PC-3 (cell line): Measurements from ENCODE around the gene OR10J1. TPM values are rescaled to one million over a fixed set of nuclear protein-coding genes. Genes with fewer than 3 reads are reported as not detected.

ENCODE experiments used
- ATAC-seq: fragments of 200-7000 bp; cut with Tn5 transposase; 2 replicates; pipeline ENCODE4 v1.9.1; 2020; ENCODE audit warnings: mild to moderate bottlenecking, moderate library complexity
- BruUV-seq: library from RNA; stranded (reverse); fragments of 400-500 nt; replicated peaks from 2 replicates; lab custom pipeline; 2021; lab: Mats Ljungman, UMichigan
- CTCF ChIA-PET: fragments of 300-600 bp; sonication (Branson Sonifier 250); formaldehyde crosslinking; loops from one replicate; lab custom pipeline; 2022; ENCODE audit warnings: antibody characterized with exemption; lab: Charles Lee
- POLR2A ChIA-PET: fragments of 300-600 bp; sonication (Branson Sonifier 250); formaldehyde crosslinking; loops from one replicate; lab custom pipeline; 2022; ENCODE audit warnings: antibody characterized with exemption; ENCODE audit not compliant: unreplicated experiment; lab: Charles Lee
- DNase-seq: peaks from one replicate; pipeline ENCODE4 v3.0.0-alpha.2; 2015
- H2AFZ ChIP-seq: fragments of 300-600 bp; sonication (generic); 2 replicates; pipeline ENCODE4 v1.6.0; 2016; ENCODE audit warnings: antibody characterized with exemption, low read length
- H3F3A ChIP-seq: fragments of 300-600 bp; sonication (generic); one replicate; pipeline ENCODE4 v1.6.0; 2017; ENCODE audit warnings: antibody characterized with exemption, low read length, control low read depth, mild to moderate bottlenecking; ENCODE audit not compliant: unreplicated experiment
- H3K27ac ChIP-seq: fragments of 300-600 bp; sonication (generic); 2 replicates; pipeline ENCODE4 v1.5.1; 2016; ENCODE audit warnings: mild to moderate bottlenecking, low read length
- H3K27me3 ChIP-seq: fragments of 300-600 bp; sonication (generic); 2 replicates; pipeline ENCODE4 v1.6.1; 2016; ENCODE audit warnings: low read length, mixed read lengths
- H3K36me3 ChIP-seq: fragments of 300-600 bp; sonication (generic); 2 replicates; pipeline ENCODE4 v1.6.1; 2016; ENCODE audit warnings: low read depth, mixed run types, low read length, mixed read lengths
- H3K4me1 ChIP-seq: fragments of 300-600 bp; sonication (generic); 2 replicates; pipeline ENCODE4 v1.5.1; 2016; ENCODE audit warnings: low read length; ENCODE audit not compliant: insufficient read depth
- H3K4me2 ChIP-seq: fragments of 300-600 bp; sonication (generic); 2 replicates; pipeline ENCODE4 v1.6.0; 2016; ENCODE audit warnings: low read length
- H3K4me3 ChIP-seq: fragments of 300-600 bp; sonication (generic); 2 replicates; pipeline ENCODE4 v1.5.1; 2016; ENCODE audit warnings: mild to moderate bottlenecking, low read length, mixed read lengths
- H3K79me2 ChIP-seq: fragments of 300-600 bp; sonication (generic); 2 replicates; pipeline ENCODE4 v1.6.1; 2017; ENCODE audit warnings: low read length, mixed read lengths
- H3K9ac ChIP-seq: fragments of 300-600 bp; sonication (generic); 2 replicates; pipeline ENCODE4 v1.6.0; 2016; ENCODE audit warnings: mild to moderate bottlenecking, low read length
- H3K9me2 ChIP-seq: fragments of 300-600 bp; sonication (generic); replicated peaks from 2 replicates; pipeline ENCODE4 v1.6.1; 2016; ENCODE audit warnings: mixed run types, low read length, mixed read lengths
- H3K9me3 ChIP-seq: fragments of 300-600 bp; sonication (generic); 2 replicates; pipeline ENCODE4 v1.6.1; 2016; ENCODE audit warnings: low read length, mixed read lengths
- H4K20me1 ChIP-seq: fragments of 300-600 bp; sonication (generic); 2 replicates; pipeline ENCODE4 v1.6.1; 2016; ENCODE audit warnings: low read length, mixed read lengths
- EZH2 ChIP-seq: fragments of 300-600 bp; sonication (generic); IDR thresholded peaks from one replicate; pipeline ENCODE4 v1.6.1; 2017; ENCODE audit warnings: antibody characterized with exemption, mild to moderate bottlenecking, low read length; ENCODE audit not compliant: unreplicated experiment
- EZH2phosphoT487 ChIP-seq: fragments of 300-600 bp; sonication (generic); IDR thresholded peaks from 2 replicates; pipeline ENCODE4 v1.6.1; 2018; ENCODE audit warnings: mild to moderate bottlenecking, antibody characterized with exemption, low read length, borderline replicate concordance
- intact Hi-C: fragments of 100-400 bp; cut with micrococcal nuclease; formaldehyde crosslinking; loops from 2 replicates; pipeline ENCODE4 v1.9.0; 2023
- total RNA-seq: library from RNA; depleted of rRNA; stranded (reverse); fragments of >200 nt; gene quantifications from 2 replicates; pipeline ENCODE4 v1.2.3, GENCODE V29; 2014
- TF ChIP-seq, protein P1 (sequence below): fragments of 300-600 bp; sonication (generic); conservative IDR thresholded peaks from 2 replicates; pipeline ENCODE4 v1.5.1; 2017; ENCODE audit warnings: antibody characterized with exemption, low read depth, mild to moderate bottlenecking, low read length

OR10J1 gene
- total RNA-seq, 1 experiment from 2014 or later: not detected

- H3K36me3 ChIP-seq: no peaks in the 10 kb centered on the region
- no peak overlapping the region for H3K9ac ChIP-seq
- no peaks in the 10 kb centered on the region for H3K4me1 ChIP-seq
- peaks cover 47% of the 10 kb centered on the region for H3K27me3 ChIP-seq
- no peak overlapping the region for H2AFZ ChIP-seq
- ChIA-PET POLR2A (no interaction called here), CTCF (no interaction called here)
- H3K4me2 ChIP-seq: no peak overlapping the region
- no peak for DNase-seq
- intact Hi-C loops: no loop called here
- no peaks in the 10 kb centered on the region for H4K20me1 ChIP-seq
- no peak overlapping the region for H3K4me3 ChIP-seq
- no peak for ATAC-seq
- H3K9me2 ChIP-seq: no peaks in the 10 kb centered on the region
- no peaks in the 10 kb centered on the region for H3F3A ChIP-seq
- no peaks in the 10 kb centered on the region for H3K79me2 ChIP-seq
- no peaks in the 10 kb centered on the region for H3K9me3 ChIP-seq
- TF ChIP-seq EZH2: no peak
- TF ChIP-seq EZH2phosphoT487: no peak
- TF ChIP-seq, protein P1, sequence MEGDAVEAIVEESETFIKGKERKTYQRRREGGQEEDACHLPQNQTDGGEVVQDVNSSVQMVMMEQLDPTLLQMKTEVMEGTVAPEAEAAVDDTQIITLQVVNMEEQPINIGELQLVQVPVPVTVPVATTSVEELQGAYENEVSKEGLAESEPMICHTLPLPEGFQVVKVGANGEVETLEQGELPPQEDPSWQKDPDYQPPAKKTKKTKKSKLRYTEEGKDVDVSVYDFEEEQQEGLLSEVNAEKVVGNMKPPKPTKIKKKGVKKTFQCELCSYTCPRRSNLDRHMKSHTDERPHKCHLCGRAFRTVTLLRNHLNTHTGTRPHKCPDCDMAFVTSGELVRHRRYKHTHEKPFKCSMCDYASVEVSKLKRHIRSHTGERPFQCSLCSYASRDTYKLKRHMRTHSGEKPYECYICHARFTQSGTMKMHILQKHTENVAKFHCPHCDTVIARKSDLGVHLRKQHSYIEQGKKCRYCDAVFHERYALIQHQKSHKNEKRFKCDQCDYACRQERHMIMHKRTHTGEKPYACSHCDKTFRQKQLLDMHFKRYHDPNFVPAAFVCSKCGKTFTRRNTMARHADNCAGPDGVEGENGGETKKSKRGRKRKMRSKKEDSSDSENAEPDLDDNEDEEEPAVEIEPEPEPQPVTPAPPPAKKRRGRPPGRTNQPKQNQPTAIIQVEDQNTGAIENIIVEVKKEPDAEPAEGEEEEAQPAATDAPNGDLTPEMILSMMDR: no peak
- BruUV-seq: no TSS peak
- H3K27ac ChIP-seq: no peak overlapping the region
Observed at GRCh38 chr1:159468321-159468720, 28.8 kb downstream of the OR10J1 start.

- POLR2A ChIA-PET: no interaction called here
- intact Hi-C loops: no loop called here
- CTCF ChIA-PET: no interaction called here
- TF ChIP-seq, protein P1: no peak
- Histone ChIP-seq H3K4me1 (no peaks in the 10 kb centered on the region), H3K4me2 (no peak overlapping the region), H3K36me3 (no peaks in the 10 kb centered on the region), H3K9me3 (no peaks in the 10 kb centered on the region), H2AFZ (no peak overlapping the region), H3K4me3 (no peak overlapping the region), H3K27ac (peak overlapping the region; percentile 33), H3K9ac (no peak overlapping the region), H3K79me2 (no peaks in the 10 kb centered on the region), H4K20me1 (no peaks in the 10 kb centered on the region), H3K9me2 (no peaks in the 10 kb centered on the region), H3F3A (no peaks in the 10 kb centered on the region), H3K27me3 (peaks cover 50% of the 10 kb centered on the region)
- no peak for DNase-seq
- BruUV-seq: no TSS peak
- ATAC-seq: no peak
Observed at GRCh38 chr1:159469921-159470533, 30.5 kb downstream of the OR10J1 start.

DNA sequence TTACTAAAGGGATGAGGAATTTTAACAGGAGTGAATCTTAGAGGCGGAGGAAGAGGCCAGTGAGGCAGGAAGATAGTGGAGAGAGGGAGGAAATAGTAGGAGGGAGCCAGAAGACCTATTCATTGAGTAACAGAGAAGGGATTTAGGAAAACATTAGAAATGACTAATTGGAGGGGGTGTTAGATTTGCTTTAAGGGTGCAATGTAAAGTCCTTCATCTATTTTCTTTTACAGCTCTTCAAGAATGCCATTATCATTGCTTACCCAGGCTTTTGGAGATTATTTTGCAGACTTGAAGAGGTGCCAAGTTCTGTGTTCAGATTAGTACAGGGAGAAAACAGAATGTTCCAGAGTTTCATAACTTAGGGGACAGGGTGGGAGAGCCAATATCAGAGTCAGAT, 33.8 kb downstream of the OR10J1 start:
- intact Hi-C loops: no loop called here
- H3K4me1 ChIP-seq: no peaks in the 10 kb centered on the region
- H3K36me3 ChIP-seq: no peaks in the 10 kb centered on the region
- H3K9me3 ChIP-seq: no peaks in the 10 kb centered on the region
- no peak overlapping the region for H3K9ac ChIP-seq
- H3K9me2 ChIP-seq: no peaks in the 10 kb centered on the region
- no peaks in the 10 kb centered on the region for H3F3A ChIP-seq
- BruUV-seq: no TSS peak
- no peak overlapping the region for H3K4me3 ChIP-seq
- CTCF ChIA-PET: no interaction called here
- H2AFZ ChIP-seq: no peak overlapping the region
- ATAC-seq: no peak
- no peak overlapping the region for H3K27ac ChIP-seq
- TF ChIP-seq EZH2phosphoT487 (no peak), EZH2 (no peak)
- TF ChIP-seq, protein P1: no peak
- H3K27me3 ChIP-seq: peaks cover 35% of the 10 kb centered on the region
- no peaks in the 10 kb centered on the region for H3K79me2 ChIP-seq
- POLR2A ChIA-PET: no interaction called here
- H3K4me2 ChIP-seq: no peak overlapping the region
- peak; percentile 27 for DNase-seq
- H4K20me1 ChIP-seq: no peaks in the 10 kb centered on the region
